HG02870 (cell line): Measurements from ENCODE around the gene AFM.

ENCODE experiments used
- ATAC-seq: cut with Tn5 transposase; IDR thresholded peaks from one replicate; pipeline ENCODE4 v1.9.1; 2021; ENCODE audit warnings: mild to moderate bottlenecking, moderate library complexity; ENCODE audit not compliant: unreplicated experiment

AFM gene, protein sequence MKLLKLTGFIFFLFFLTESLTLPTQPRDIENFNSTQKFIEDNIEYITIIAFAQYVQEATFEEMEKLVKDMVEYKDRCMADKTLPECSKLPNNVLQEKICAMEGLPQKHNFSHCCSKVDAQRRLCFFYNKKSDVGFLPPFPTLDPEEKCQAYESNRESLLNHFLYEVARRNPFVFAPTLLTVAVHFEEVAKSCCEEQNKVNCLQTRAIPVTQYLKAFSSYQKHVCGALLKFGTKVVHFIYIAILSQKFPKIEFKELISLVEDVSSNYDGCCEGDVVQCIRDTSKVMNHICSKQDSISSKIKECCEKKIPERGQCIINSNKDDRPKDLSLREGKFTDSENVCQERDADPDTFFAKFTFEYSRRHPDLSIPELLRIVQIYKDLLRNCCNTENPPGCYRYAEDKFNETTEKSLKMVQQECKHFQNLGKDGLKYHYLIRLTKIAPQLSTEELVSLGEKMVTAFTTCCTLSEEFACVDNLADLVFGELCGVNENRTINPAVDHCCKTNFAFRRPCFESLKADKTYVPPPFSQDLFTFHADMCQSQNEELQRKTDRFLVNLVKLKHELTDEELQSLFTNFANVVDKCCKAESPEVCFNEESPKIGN

GRCh38 chr4:73481358-73481757 lies at the start of gene AFM:
TSS of gene AFM (plus strand) at chr4:73481745. CDS start at chr4:73481776, 31 bp downstream.
- ATAC-seq, result no peak

- ATAC-seq, result no peak
These were observed 49.8 kb upstream of the AFM start for GRCh38 chr4:73431813-73432168.

DNA sequence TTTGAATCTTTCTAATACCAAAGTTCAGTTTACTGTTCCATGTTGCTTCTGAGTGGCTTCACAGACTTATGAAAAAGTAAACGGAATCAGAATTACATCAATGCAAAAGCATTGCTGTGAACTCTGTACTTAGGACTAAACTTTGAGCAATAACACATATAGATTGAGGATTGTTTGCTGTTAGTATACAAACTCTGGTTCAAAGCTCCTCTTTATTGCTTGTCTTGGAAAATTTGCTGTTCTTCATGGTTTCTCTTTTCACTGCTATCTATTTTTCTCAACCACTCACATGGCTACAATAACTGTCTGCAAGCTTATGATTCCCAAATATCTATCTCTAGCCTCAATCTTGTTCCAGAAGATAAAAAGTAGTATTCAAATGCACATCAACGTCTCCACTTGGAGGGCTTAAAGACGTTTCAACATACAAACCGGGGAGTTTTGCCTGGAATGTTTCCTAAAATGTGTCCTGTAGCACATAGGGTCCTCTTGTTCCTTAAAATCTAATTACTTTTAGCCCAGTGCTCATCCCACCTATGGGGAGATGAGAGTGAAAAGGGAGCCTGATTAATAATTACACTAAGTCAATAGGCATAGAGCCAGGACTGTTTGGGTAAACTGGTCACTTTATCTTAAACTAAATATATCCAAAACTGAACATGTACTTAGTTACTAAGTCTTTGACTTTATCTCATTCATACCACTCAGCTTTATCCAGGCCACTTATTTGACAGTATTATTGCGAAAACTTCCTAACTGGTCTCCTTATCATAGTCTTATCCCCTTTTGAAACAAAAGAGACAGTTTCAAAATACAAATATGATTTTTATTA lies 49.2 kb upstream of the AFM start:
- no peak for ATAC-seq

DNA sequence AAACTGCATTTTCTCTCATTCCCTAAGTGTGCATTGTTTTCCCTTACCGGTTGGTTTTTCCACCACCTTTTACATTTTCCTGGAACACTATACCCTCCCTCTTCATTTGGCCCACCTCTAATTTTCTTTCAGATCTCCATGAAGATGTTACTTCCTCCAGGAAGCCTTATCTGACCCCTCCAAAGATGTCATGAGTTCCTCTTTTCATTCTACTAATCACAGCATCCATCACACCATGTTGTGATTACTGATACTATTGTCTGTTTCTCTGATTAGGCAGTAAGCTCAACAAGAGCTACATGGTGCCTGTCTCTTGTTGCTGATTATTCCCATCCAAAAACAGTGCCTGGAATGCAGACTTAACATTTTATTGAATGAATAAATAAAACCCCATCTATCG lies 48.4 kb upstream of the AFM start:
- no peak for ATAC-seq

DNA sequence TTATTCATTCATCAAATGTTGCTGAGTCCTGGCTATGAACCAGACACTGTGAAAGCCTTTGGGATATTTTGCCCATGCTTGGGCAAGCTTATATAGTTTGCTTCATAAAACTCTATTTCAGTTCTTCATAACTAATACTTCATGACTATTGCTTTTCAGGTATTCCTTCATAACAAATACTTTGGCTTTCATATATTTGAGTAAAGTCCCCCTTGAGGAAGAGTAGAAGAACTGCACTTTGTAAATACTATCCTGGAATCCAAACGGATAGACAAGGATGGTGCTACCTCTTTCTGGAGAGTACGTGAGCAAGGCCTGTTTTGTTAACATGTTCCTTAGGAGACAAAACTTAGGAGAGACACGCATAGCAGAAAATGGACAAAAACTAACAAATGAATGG lies 47.2 kb upstream of the AFM start:
- ATAC-seq, result no peak

DNA sequence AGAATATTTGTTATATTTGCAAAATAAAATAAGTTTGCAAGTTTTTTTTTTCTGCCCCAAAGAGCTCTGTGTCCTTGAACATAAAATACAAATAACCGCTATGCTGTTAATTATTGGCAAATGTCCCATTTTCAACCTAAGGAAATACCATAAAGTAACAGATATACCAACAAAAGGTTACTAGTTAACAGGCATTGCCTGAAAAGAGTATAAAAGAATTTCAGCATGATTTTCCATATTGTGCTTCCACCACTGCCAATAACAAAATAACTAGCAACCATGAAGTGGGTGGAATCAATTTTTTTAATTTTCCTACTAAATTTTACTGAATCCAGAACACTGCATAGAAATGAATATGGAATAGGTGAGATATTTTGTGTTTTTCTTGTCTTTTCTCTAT lies 45.6 kb upstream of the AFM start, which contains the start of gene AFP:
TSS of gene AFP (plus strand) at position 238 of the 400 bp plus-strand sequence. CDS start at position 280, 42 bp downstream.
- ATAC-seq, result no peak

DNA sequence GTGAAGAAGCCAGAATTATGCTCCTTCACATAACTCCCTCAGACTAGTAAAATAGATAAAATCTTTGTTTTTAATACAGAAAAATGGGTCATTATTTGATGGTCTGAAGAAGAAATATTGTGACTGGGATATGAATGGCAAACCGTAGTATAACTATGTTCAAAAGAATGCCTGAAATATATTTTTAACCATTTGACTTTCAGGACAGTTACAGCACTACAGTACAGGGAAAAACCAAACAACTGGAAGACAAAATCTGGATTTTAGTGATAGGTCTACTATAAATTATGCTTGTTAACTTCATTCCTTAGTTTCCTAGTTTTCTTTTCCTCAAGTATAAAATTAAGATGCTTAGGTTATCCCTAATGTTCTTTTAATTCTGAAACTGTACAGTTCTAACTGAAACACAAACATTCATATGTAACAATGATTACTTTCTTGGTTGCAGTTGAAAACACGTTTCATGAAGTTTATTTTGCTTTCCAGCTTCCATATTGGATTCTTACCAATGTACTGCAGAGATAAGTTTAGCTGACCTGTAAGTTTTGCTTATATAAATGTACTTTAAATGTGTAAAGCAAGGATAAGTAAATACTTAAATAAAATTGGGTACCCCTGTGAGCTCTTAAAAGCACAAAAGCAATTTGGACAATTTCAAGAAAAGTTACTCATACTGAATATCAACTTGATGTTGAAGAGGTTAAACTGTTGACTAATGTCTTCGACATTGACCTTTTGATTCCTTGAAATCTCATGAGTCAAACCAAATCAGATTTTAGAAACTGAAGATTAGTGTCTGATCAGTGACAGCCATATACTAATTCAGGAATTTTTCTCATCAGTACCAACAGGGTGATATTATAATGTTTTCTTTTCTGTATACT lies 44.6 kb upstream of the AFM start:
- ATAC-seq, result no peak

- no peak for ATAC-seq
These were observed 44.0 kb upstream of the AFM start for GRCh38 chr4:73437558-73437956.

DNA sequence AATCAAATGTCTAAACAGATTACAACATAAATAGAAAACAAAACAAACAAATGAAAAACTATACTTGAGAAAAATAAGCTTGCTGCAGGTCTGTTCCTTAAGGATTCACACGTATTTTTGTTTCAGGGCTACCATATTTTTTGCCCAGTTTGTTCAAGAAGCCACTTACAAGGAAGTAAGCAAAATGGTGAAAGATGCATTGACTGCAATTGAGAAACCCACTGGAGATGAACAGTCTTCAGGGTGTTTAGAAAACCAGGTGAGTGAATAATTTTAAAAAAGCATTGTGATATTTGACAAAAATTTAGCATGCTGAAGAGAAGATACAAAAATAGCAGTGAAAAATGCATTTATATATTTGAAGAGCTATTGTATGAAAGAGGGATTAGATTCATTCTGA lies 43.5 kb upstream of the AFM start:
- ATAC-seq, result no peak

DNA sequence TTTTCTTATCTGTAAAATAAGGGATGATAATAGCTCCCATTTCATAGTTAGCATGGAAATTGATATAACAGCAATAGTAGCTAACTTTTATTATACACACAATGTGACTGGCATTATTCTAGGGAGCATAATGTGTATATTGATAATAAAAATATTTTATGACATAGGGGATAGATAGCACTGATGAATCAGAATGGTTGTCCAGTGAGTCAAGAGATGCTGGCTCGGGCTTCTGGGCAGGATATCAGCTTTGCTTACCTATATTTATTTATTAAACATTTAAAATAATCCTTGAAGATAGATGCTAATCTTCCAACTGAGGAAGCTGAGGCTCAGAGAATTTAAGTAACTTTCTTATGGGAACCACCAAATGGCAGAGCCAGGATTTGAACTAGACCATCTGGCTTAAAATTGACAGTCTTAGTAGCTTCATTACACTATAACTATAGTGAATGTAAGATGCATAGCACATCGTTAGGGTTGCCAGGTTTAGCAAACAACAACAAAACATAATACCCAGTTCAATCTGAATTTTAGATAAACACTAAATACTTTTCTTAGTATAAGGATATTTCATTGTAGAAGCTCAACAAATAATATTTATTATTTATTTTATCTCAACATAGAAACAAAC lies 42.8 kb upstream of the AFM start:
- no peak for ATAC-seq

DNA sequence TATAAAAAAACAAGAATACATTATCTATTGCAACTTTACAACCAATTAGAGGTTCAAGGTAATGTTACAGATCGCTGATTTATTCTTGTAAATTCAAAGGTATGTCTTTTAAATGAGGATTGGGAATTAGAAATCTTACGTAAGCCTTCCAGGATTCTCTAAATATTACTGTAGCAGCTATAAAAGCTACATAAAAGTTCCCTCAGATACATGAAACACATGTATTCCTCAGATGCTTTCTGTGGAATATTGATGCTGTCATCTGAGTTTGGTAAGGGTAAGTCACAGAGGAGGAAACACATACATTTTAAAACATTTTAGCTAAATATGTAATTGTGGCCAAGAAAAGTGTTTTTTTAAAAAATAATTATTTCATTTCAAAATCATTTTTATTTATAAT lies 42.1 kb upstream of the AFM start:
- ATAC-seq, result no peak

DNA sequence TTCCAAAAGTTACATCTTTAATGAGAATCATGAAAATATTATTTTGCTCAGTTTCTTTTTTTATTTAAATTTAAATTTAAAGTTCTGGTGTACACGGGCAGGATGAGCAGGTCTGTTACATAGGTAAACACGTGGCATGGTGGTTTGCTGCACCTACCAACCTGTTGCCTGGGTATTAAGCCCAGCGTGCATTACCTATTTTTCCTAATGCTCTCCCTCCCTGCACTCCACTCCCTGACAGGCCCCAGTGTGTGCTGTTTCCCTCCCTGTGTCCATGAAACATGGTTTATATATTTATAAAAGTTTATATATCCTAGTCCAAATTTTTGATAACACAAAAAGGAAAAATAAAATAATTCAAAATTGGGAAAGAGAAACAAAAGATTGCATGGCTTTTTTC lies 41.6 kb upstream of the AFM start:
- no peak for ATAC-seq

GRCh38 chr4:73440653-73441052 lies 40.9 kb upstream of the AFM start:
- ATAC-seq, result no peak

- ATAC-seq, result no peak
These were observed 39.3 kb upstream of the AFM start for GRCh38 chr4:73442275-73442674.

DNA sequence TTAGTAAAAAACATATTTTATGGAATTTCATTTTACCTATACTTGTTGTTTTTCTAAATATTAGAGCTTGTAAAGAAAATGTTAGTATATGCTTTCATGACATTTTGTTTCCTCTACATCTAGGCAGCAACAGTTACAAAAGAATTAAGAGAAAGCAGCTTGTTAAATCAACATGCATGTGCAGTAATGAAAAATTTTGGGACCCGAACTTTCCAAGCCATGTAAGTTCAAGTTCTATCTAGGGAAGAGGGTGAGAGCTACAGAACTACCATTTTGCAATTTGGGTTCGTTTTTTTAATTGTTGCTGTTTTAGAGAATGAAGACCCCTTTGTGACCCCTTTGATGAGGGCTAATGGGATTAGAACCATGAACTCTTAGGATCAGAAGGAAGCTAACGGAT lies 38.3 kb upstream of the AFM start:
- no peak for ATAC-seq

- ATAC-seq, result no peak
These were observed 35.9 kb upstream of the AFM start for GRCh38 chr4:73445383-73446335.

DNA sequence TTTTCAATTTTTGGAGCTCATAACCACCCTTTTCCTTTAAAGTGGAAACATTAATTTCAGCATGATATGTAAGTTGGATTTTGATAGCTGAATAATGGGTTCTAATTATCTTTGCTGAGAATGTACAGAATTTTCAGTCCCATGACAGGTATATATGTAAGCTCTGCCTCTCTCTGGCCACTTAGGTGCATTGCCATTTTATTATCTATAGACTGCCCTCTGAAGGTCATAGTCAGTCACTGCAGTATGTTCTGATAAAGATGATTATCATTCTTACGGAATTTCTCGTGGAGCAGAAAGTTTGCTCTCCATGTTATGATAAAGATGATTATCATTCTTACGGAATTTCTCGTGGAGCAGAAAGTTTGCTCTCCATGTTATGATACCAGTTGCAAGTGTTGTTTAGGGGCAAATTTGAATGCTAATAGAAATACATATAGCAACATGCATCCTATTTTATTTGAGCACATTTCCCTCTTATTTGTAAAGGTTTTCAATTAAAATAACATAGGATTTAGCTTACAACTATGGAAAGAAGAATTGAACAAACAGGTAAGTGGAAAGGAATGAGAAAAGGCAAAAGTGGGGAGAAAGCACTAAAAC lies 35.1 kb upstream of the AFM start:
- ATAC-seq, result peak; percentile 100

DNA sequence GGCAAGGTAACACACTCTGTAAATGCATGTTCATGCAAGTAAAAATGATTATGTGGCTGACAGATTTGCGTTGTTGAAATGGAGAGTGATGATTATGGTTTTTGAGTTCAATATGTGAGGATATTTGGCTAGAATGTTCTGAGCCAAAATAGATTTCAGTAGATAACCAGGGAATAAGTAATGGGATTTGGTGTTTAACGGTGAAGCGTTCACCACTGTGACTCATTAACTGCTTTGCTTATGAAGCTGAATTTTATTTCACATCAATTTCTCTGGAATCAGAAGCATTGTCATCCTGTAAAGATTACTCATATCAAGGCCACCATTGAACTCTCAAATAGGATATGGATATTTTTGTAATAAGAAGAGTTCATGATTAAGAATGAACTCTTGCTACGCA lies 33.9 kb upstream of the AFM start:
- no peak for ATAC-seq
